WTC11 (cell line): ENCODE results near the gene BICD2. TPM values are rescaled to one million over a fixed set of nuclear protein-coding genes. Genes with fewer than 3 reads are reported as not detected.
A peak's percentile ranks its signal among the peaks of the same experiment; 100 is the strongest.

ENCODE experiments used
- ATAC-seq: fragments of 200-7000 bp; cut with Tn5 transposase; 2 replicates; pipeline ENCODE4 v1.10.0; 2021; ENCODE audit warnings: mild to moderate bottlenecking, moderate library complexity
- CTCF ChIA-PET: fragments of 300-600 bp; sonication (Branson Sonifier 250); formaldehyde crosslinking; loops from one replicate; lab custom pipeline; 2021; ENCODE audit warnings: antibody characterized with exemption; lab: Charles Lee
- POLR2A ChIA-PET: fragments of 350-600 bp; sonication (Branson Sonifier 250); formaldehyde crosslinking; loops from one replicate; lab custom pipeline; 2021; ENCODE audit warnings: antibody characterized with exemption; lab: Charles Lee
- DNase-seq: peaks from one replicate; pipeline ENCODE4 v3.0.0; 2021; ENCODE audit warnings: low spot score
- H3K27ac Mint-ChIP-seq: 2 replicates; pipeline ENCODE4 v1.8.0; 2021; ENCODE audit warnings: mixed read lengths
- H3K27me3 Mint-ChIP-seq: 2 replicates; pipeline ENCODE4 v1.8.0; 2021; ENCODE audit warnings: low read depth, mild to moderate bottlenecking, moderate library complexity, mixed read lengths
- H3K36me3 Mint-ChIP-seq: 2 replicates; pipeline ENCODE4 v1.8.0; 2021; ENCODE audit warnings: mixed read lengths
- H3K4me1 Mint-ChIP-seq: 2 replicates; pipeline ENCODE4 v1.8.0; 2022; ENCODE audit warnings: mixed read lengths
- H3K4me3 Mint-ChIP-seq: 2 replicates; pipeline ENCODE4 v1.8.0; 2021; ENCODE audit warnings: mild to moderate bottlenecking, moderate library complexity, mixed read lengths
- H3K9me3 Mint-ChIP-seq: 2 replicates; pipeline ENCODE4 v1.8.0; 2021; ENCODE audit warnings: mixed read lengths
- AFF4 ChIP-seq: sonication (generic); formaldehyde crosslinking; IDR thresholded peaks from 2 replicates; pipeline ENCODE4 v1.8.1; 2023; ENCODE audit warnings: mild to moderate bottlenecking, missing genetic modification reagents, borderline replicate concordance
- ATF3 ChIP-seq: sonication (generic); formaldehyde crosslinking; conservative IDR thresholded peaks from 2 replicates; pipeline ENCODE4 v1.8.1; 2022; ENCODE audit warnings: mild to moderate bottlenecking, missing genetic modification reagents
- ESRRA ChIP-seq: sonication (generic); formaldehyde crosslinking; IDR thresholded peaks from 2 replicates; pipeline ENCODE4 v1.8.1; 2022; ENCODE audit warnings: mild to moderate bottlenecking, missing genetic modification reagents, borderline replicate concordance
- FOXJ3 ChIP-seq: sonication (generic); formaldehyde crosslinking; IDR thresholded peaks from 2 replicates; pipeline ENCODE4 v1.9.0; 2021; ENCODE audit warnings: missing genetic modification reagents, mild to moderate bottlenecking, borderline replicate concordance
- FOXP1 ChIP-seq: sonication (generic); formaldehyde crosslinking; IDR thresholded peaks from 2 replicates; pipeline ENCODE4 v1.8.0; 2022; ENCODE audit warnings: missing genetic modification reagents, mild to moderate bottlenecking, moderate library complexity, borderline replicate concordance
- JAZF1 ChIP-seq: fragments of 250-450 bp; sonication (Bioruptor Pico); IDR thresholded peaks from 2 replicates; pipeline ENCODE4 v1.9.0; 2021; ENCODE audit warnings: moderate library complexity, mild to moderate bottlenecking, inconsistent platforms
- MLX ChIP-seq: sonication (generic); formaldehyde crosslinking; IDR thresholded peaks from 2 replicates; pipeline ENCODE4 v1.8.1; 2023; ENCODE audit warnings: mild to moderate bottlenecking, missing genetic modification reagents, moderate library complexity
- MXD4 ChIP-seq: fragments of 250-450 bp; sonication (Bioruptor Pico); IDR thresholded peaks from 2 replicates; pipeline ENCODE4 v1.8.0; 2021; ENCODE audit warnings: mild to moderate bottlenecking, moderate library complexity, borderline replicate concordance
- NFYB ChIP-seq: sonication (generic); formaldehyde crosslinking; conservative IDR thresholded peaks from 2 replicates; pipeline ENCODE4 v1.8.0; 2022; ENCODE audit warnings: low read depth, missing genetic modification reagents
- NR1H2 ChIP-seq: sonication (generic); formaldehyde crosslinking; IDR thresholded peaks from 2 replicates; pipeline ENCODE4 v1.9.0; 2021; ENCODE audit warnings: mild to moderate bottlenecking, moderate library complexity, missing genetic modification reagents
- NR2C2 ChIP-seq: sonication (generic); formaldehyde crosslinking; IDR thresholded peaks from 2 replicates; pipeline ENCODE4 v1.8.0; 2022; ENCODE audit warnings: mild to moderate bottlenecking, missing genetic modification reagents
- TCF7 ChIP-seq: sonication (generic); formaldehyde crosslinking; IDR thresholded peaks from 2 replicates; pipeline ENCODE4 v1.8.0; 2022; ENCODE audit warnings: mild to moderate bottlenecking, low read depth, missing genetic modification reagents, moderate library complexity
- ZNF138 ChIP-seq: sonication (generic); formaldehyde crosslinking; conservative IDR thresholded peaks from 2 replicates; pipeline ENCODE4 v1.8.1; 2022; ENCODE audit warnings: mild to moderate bottlenecking, moderate library complexity, missing genetic modification reagents
- ZNF281 ChIP-seq: sonication (generic); formaldehyde crosslinking; IDR thresholded peaks from 2 replicates; pipeline ENCODE4 v1.8.0; 2023; ENCODE audit warnings: mild to moderate bottlenecking, missing genetic modification reagents
- ZNF317 ChIP-seq: sonication (generic); formaldehyde crosslinking; IDR thresholded peaks from 2 replicates; pipeline ENCODE4 v1.8.1; 2023; ENCODE audit warnings: low read depth, mild to moderate bottlenecking, moderate library complexity, missing genetic modification reagents, borderline replicate concordance
- ZNF423 ChIP-seq: fragments of 250-450 bp; sonication (Bioruptor Pico); IDR thresholded peaks from 2 replicates; pipeline ENCODE4 v2.1.2; 2022; ENCODE audit warnings: mild to moderate bottlenecking, moderate library complexity
- total RNA-seq: library from RNA; stranded (reverse); gene quantifications from 3 replicates; pipeline ENCODE4 v1.2.3, GENCODE V29; 2021
- TF ChIP-seq, protein P1 (sequence below): fragments of 250-450 bp; sonication (Bioruptor Pico); IDR thresholded peaks from 2 replicates; pipeline ENCODE4 v1.9.0; 2021; ENCODE audit warnings: mild to moderate bottlenecking
- TF ChIP-seq, protein P2 (sequence below): sonication (generic); formaldehyde crosslinking; IDR thresholded peaks from 2 replicates; pipeline ENCODE4 v1.8.1; 2023; ENCODE audit warnings: mild to moderate bottlenecking, missing genetic modification reagents
- TF ChIP-seq, protein P3 (sequence below): sonication (generic); formaldehyde crosslinking; IDR thresholded peaks from 2 replicates; pipeline ENCODE4 v1.8.1; 2023; ENCODE audit warnings: mild to moderate bottlenecking, missing genetic modification reagents

Gene BICD2
- total RNA-seq, 1 experiment from 2014 or later = 38.7 TPM

GRCh38 chr9:92727716-92728700 lies 36.6 kb downstream of the BICD2 start:
- Mint-ChIP-seq H3K4me1 (peaks cover 3% of the 10 kb centered on the region; the same call in 1 of the 2 replicates), H3K4me3 (no peak overlapping the region), H3K27me3 (no peaks in the 10 kb centered on the region), H3K9me3 (no peaks in the 10 kb centered on the region), H3K27ac (peak overlapping the region; percentile 50)
- DNase-seq (no peak), ATAC-seq (no peak)
- POLR2A ChIA-PET = no interaction called here
- no peak for TF ChIP-seq NR1H2 (CRISPR knock-in tag)
- no peak for TF ChIP-seq ZNF281 (CRISPR knock-in tag)
- TF ChIP-seq MXD4 = no peak
- TF ChIP-seq ATF3 (CRISPR knock-in tag) = no peak
- no peak for TF ChIP-seq NR2C2 (CRISPR knock-in tag)
- no peak for TF ChIP-seq ZNF317 (CRISPR knock-in tag)
- no peak for TF ChIP-seq ZNF138 (CRISPR knock-in tag)
- TF ChIP-seq, protein P1, sequence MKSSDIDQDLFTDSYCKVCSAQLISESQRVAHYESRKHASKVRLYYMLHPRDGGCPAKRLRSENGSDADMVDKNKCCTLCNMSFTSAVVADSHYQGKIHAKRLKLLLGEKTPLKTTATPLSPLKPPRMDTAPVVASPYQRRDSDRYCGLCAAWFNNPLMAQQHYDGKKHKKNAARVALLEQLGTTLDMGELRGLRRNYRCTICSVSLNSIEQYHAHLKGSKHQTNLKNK (CRISPR knock-in tag) = no peak
- TF ChIP-seq JAZF1 (CRISPR knock-in tag) = no peak
- TF ChIP-seq, protein P2, sequence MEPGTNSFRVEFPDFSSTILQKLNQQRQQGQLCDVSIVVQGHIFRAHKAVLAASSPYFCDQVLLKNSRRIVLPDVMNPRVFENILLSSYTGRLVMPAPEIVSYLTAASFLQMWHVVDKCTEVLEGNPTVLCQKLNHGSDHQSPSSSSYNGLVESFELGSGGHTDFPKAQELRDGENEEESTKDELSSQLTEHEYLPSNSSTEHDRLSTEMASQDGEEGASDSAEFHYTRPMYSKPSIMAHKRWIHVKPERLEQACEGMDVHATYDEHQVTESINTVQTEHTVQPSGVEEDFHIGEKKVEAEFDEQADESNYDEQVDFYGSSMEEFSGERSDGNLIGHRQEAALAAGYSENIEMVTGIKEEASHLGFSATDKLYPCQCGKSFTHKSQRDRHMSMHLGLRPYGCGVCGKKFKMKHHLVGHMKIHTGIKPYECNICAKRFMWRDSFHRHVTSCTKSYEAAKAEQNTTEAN = no peak
- no peak for TF ChIP-seq FOXJ3
- TF ChIP-seq NFYB = no peak
- no peak for TF ChIP-seq ZNF423 (CRISPR knock-in tag)
- TF ChIP-seq FOXP1 (CRISPR knock-in tag) = no peak
- TF ChIP-seq, all 79 proteins: peak for 0
- CTCF ChIA-PET = no interaction called here
- peaks cover 11% of the 10 kb centered on the region; the same call in 1 of the 2 replicates for H3K36me3 Mint-ChIP-seq

DNA sequence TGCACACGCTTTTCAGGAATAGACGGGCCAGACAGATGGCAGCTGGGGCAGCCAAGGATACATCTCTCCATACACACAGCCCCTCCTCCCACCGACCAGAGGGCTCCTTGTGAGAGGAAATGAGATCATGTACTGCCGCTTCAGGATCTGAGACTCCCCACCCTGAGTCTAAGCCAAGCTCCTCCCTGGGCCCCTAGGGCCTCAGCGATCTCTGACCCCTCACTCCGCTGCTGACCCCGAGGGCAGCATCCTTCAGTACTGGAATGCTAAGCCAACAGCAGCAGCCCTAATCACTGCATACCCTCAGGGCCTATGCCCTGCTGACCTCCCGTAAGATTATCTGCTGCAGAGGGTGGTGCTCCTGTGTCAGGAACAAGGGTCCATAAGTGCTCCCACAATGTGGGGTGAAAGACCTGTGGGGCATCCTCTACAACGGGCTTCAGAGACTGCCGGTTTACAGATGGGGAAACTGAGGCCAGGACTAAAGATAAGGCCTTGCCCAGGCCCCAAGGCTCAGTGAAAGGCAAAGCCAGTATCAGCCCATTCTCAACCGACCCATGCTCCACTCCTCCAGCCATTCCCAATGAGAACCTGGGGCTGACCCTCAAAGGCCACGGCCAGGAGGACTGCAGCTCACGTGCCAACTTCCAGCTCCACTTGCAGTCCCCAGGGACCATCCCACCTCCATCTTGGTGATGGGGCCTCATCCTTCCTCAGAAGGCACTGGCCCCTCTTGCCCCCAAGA lies 37.5 kb downstream of the BICD2 start:
- H3K36me3 Mint-ChIP-seq = peaks cover 16% of the 10 kb centered on the region; the same call in 1 of the 2 replicates
- H3K4me3 Mint-ChIP-seq = no peak overlapping the region
- no peaks in the 10 kb centered on the region for H3K27me3 Mint-ChIP-seq
- H3K4me1 Mint-ChIP-seq = peaks cover 3% of the 10 kb centered on the region; the same call in 1 of the 2 replicates
- ATAC-seq (no peak), DNase-seq (no peak)
- ChIA-PET CTCF (no interaction called here), POLR2A (no interaction called here)
- peak overlapping the region; percentile 53 for H3K27ac Mint-ChIP-seq
- H3K9me3 Mint-ChIP-seq = no peaks in the 10 kb centered on the region
- TF ChIP-seq AFF4 (CRISPR knock-in tag) = no peak
- TF ChIP-seq, protein P3, sequence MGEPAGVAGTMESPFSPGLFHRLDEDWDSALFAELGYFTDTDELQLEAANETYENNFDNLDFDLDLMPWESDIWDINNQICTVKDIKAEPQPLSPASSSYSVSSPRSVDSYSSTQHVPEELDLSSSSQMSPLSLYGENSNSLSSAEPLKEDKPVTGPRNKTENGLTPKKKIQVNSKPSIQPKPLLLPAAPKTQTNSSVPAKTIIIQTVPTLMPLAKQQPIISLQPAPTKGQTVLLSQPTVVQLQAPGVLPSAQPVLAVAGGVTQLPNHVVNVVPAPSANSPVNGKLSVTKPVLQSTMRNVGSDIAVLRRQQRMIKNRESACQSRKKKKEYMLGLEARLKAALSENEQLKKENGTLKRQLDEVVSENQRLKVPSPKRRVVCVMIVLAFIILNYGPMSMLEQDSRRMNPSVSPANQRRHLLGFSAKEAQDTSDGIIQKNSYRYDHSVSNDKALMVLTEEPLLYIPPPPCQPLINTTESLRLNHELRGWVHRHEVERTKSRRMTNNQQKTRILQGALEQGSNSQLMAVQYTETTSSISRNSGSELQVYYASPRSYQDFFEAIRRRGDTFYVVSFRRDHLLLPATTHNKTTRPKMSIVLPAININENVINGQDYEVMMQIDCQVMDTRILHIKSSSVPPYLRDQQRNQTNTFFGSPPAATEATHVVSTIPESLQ (CRISPR knock-in tag) = no peak
- TF ChIP-seq, protein P2 = no peak
- TF ChIP-seq TCF7 = no peak
- TF ChIP-seq MLX (CRISPR knock-in tag) = no peak
- TF ChIP-seq ESRRA (CRISPR knock-in tag) = no peak
